GM21619 (cell line): ENCODE data around the gene PIN1.

Experiments
- ATAC-seq: cut with Tn5 transposase; IDR thresholded peaks from one replicate; pipeline ENCODE4 v1.9.1; 2021; ENCODE audit not compliant: unreplicated experiment

The PIN1 gene

GRCh38 chr19:9854282-9854846 lies 19.2 kb downstream of the PIN1 start:
- ATAC-seq = no peak

- no peak for ATAC-seq
These were observed 21.5 kb downstream of the PIN1 start for GRCh38 chr19:9856609-9857008.

GRCh38 chr19:9857076-9857721 lies 22.1 kb downstream of the PIN1 start:
- ATAC-seq = no peak

- ATAC-seq = no peak
These were observed 23.0 kb downstream of the PIN1 start for GRCh38 chr19:9857920-9858746.

- ATAC-seq = no peak
These were observed 23.6 kb downstream of the PIN1 start for GRCh38 chr19:9858766-9859165.

- no peak for ATAC-seq
These were observed 25.3 kb downstream of the PIN1 start for GRCh38 chr19:9860407-9860806.

- no peak for ATAC-seq
These were observed 26.4 kb downstream of the PIN1 start for GRCh38 chr19:9861503-9861902.

- no peak for ATAC-seq
These were observed 27.8 kb downstream of the PIN1 start for GRCh38 chr19:9862938-9863337.

GRCh38 chr19:9863759-9864158 lies 28.6 kb downstream of the PIN1 start:
- no peak for ATAC-seq

GRCh38 chr19:9865732-9866501 lies 30.8 kb downstream of the PIN1 start:
- no peak for ATAC-seq

- ATAC-seq = no peak
These were observed 34.0 kb downstream of the PIN1 start for GRCh38 chr19:9868983-9869617.

- ATAC-seq = no peak
These were observed 36.7 kb downstream of the PIN1 start for GRCh38 chr19:9871626-9872338.

GRCh38 chr19:9872618-9873242 lies 37.6 kb downstream of the PIN1 start:
- no peak for ATAC-seq

- no peak for ATAC-seq
These were observed 40.0 kb downstream of the PIN1 start for GRCh38 chr19:9875031-9875627.

GRCh38 chr19:9875796-9876195 lies 40.7 kb downstream of the PIN1 start:
- no peak for ATAC-seq

- no peak for ATAC-seq
These were observed 42.8 kb downstream of the PIN1 start for GRCh38 chr19:9877780-9878510.

- ATAC-seq = no peak
These were observed 43.5 kb downstream of the PIN1 start for GRCh38 chr19:9878511-9879196.

GRCh38 chr19:9881720-9882119 lies 46.6 kb downstream of the PIN1 start:
- no peak for ATAC-seq
